Activated gamma-delta T cell treated with anti-CD3 and anti-CD28 coated beads, Interleukin-2, amount 50 U/mL, for 16 hours (primary cell): ENCODE results near the gene PCYT2.

Source experiments
- DNase-seq: peaks from one replicate; pipeline ENCODE4 v3.0.0-alpha.2; 2020; ENCODE audit warnings: low read depth

The PCYT2 gene

DNA sequence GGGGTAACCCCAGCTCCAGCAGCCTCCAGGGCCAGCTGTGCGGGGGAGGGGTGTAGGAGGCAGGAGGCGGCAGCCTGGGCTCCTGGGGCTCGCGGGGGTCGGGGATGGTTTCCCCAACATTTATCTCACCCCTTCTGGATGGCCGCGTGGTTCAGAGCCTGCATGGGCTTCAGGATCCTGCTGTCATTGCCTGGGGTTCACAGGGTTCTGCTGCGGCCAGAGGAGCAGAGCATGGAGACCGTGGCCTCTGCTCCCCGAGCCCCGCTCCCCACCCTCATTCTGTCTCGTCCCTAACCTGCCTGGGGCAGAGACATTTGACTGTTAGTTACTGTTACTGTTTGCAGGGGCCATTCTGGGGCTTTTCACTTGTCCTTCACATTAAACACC lies 31.0 kb upstream of the PCYT2 start:
- DNase-seq: no peak

DNA sequence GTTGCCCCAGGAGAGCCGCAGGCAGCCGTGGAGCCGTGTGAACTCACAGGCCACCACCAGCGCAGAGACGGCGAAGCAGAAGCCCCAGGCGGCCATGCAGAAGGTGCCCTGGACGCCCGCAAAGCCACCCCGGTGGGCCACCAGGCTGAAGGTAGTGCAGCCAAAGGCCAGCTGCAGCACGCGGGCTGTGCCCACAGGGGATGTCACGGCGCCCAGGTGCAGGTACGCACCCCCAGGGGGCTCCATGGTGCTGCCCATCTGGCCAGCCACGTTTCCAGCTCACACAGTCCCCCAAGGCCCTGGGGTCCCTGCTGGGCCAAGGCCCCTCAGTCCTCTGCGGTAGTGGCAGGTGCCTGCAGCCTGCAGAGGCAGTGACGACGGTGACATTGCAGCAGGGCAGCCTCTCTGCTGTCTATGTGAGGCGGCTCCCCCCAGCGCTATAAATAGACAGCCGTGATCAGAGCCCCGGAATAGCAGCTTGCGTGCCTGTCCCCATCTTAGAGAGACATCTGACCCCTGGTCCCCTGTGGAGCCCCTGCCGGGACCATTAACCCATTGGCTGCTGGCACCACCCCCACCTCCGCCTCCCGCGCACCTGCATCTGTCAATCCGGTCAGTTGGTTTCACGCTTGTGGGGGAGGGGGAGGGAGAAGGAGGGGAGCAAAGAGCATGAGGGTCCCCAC lies 30.4 kb upstream of the PCYT2 start:
- no peak for DNase-seq

DNA sequence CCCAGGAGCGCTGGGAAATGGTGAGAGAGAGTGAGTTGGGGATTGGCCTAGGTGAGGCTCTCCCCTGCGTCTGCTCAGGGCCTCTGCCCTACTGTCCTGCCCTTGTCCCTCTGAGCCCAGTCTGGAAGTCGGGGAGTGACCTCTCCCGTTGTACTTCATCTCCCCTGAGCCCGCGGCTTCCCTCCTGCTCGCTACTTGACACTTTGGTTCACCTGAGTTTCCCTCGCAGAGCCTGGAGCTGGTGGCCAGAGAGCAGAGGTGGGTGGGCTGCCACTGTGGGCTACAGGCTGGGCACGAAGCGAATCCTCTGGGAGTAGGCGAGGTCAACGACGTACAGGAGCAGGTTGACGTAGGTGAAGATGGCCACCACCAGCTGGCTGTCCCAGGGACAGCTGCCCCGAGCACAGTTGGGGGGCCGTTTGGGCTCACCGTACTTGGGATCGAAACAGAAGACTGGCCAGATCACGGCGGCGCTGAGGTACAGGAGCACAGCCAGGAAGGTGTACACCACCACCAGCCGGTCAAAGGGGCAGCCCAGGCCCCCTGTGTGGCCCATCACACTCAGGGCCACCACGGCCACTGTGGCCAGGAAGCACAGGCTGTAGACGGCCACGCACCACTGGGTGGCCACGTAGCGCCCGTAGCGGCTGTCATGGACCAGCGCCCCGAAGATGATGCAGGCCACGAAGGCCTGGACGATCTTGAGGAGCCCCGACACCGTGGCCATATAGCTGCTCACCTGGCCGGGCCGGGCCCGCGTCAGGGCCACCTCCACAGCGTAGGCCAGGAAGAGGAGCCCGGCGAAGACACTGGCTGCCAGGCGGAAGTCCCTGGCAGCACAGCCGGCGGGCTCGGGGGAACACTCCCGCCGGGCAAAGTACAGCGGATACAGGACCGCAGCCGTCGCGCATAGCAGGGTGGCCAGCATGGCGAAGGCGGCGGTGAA lies 29.6 kb upstream of the PCYT2 start:
- DNase-seq: no peak

DNA sequence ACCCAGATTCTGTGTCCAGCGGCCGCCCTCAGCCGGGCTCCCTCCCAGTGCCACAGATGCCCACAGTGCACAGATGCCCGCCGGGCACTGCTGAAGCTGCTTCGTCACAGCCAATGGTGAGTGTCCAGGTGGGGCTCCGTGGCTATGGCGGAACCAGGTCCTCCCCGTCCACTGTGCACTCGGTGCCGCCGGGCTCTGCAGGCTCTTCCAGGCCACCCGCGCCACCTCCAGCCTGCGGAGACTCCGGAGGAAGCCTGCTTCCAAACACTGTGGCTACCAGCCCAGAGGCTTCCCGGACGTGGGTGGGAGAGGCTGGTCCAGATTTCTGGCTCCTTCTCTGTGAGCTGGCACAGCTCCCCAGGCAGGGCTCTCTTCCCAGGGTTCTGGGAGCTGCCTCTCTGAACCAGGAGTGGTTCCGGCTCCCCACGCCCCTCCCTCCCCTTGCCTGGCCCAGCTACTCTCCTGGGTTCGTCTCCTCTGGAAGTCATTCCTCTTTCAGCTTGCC lies 28.7 kb upstream of the PCYT2 start:
- DNase-seq: no peak

DNA sequence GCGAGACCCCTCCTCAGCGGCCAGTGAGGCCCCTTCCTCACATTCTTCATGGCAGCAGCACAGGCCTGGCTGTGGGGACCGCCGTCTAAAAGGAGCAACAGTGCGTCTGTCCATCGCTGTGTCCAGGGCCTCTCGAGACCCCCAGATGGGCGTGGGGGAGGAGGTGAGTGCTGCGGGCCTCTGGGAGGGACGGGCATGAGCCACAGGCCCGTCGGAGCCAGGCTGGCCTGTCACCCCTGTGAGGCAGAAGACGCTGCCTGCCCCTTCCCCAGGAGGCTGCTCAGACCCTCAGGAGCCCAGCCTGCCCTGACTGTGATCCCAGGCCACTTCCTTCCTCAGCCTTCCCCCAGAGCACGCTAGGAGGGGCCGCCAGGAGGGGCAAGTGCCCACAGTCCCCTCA lies 28.0 kb upstream of the PCYT2 start:
- no peak for DNase-seq

DNA sequence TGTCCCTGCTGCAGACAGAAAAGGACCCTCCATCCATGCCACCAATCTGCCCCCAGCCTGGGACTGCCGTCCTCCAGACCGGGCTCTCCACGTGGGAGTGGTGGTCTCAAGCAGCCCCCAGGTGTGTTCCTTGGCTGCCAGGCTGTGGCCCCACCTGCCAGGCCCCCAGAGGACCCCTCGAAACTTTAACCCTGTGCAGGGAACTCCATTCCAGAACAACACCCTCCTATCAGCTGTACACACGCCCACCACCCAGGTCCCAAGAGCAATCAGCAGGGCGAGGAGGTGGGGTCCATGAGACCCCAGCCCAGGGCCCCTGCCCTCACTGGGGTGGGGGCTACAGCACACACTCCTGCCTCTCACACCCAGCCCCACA lies 24.5 kb upstream of the PCYT2 start:
- DNase-seq: no peak

DNA sequence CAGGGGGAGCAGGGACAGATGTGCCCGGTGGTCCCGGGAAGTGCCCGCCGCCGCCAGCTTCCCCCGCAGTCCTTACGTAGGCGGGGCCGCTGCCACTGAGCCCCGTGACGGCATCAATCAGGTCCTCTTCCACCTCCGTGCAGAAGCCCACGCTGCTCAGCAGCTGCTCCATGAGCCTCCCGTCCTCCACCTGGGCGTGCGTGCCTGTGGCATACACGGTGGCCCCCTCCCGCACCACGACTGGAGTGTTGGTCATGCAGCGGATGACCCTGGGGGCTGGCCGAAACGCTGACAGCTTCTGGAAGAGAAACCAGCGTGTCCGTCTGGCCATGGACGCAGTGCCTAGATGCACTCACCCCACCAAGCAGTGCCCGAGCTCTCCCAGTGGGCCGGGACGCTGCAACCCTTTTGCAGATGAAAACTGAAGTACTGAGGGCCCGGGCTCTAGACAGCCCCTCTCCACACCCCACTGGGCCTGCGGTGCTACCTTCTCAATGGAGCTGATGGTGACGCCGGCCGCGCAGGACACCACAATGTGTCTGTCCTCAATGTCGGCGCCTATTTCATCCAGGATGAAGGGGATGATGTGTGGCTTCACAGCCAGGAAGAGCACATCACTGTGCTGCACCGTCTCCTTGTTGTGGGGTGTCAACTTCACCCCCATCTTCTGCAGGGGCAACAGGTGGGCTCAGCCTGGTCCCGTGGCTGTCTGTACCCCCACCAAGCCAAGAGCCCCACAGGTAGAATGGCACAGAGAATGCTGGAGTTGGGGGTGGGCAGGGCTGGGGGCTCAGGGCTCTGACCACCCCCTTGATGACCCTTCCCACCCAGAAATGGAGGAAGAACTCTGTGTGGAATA lies 23.9 kb upstream of the PCYT2 start:
- DNase-seq: no peak

DNA sequence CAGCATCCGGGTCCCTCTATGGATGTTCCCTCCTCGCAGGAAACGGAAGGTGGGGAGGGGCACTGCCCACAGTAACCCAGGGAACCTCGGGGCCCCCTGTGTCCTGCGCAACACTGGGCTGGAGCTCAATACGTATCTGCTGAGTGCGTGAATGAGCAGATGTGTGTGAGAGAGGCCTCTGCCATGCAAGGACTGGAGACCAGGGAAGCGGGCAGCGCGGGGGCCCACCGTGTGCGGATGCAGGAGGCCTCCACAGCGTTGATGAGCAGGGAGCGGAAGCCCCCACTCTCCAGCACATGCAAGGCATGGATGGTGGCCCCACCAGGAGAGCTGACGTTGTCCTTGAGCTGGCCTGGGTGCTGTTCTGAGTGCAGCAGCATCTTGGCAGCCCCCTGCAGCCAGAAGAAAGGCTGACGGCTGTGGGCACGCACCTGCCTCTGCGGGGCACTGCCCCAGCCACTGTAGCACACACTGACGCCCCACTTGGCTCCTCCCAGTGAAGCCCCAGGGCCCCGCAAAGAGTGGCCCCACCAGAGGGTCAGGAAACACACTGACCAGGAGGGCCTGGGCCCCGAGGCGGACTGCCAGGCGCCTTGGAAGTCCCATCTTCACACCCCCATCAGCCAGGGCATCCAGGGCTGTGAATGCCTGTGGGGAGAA lies 23.0 kb upstream of the PCYT2 start:
- no peak for DNase-seq

DNA sequence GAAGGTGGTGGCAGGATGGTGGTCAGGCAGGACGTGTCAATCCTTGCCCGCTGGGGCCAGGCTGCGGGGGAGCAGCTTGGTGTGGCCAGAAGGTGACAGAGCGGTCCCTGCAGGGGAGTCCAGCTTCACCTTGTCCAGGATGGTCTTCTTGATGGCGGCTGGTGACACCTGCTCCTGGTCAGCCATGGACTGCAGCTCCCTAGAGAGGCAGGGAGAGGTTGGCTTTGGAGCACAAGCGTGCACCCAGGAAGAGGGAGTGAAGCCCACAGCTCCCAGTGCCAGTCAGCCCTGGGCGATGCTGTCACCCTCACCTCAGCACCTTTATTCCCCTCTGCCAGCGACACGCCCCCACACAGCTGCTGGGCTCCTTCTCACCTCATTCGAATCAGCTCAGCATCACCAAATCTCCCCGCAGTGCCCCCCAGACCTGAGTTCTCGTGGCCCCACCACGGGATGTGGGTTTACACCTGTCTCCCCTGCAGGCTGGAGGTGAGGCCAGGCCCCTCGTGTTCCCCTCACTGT lies 22.0 kb upstream of the PCYT2 start:
- DNase-seq: no peak

DNA sequence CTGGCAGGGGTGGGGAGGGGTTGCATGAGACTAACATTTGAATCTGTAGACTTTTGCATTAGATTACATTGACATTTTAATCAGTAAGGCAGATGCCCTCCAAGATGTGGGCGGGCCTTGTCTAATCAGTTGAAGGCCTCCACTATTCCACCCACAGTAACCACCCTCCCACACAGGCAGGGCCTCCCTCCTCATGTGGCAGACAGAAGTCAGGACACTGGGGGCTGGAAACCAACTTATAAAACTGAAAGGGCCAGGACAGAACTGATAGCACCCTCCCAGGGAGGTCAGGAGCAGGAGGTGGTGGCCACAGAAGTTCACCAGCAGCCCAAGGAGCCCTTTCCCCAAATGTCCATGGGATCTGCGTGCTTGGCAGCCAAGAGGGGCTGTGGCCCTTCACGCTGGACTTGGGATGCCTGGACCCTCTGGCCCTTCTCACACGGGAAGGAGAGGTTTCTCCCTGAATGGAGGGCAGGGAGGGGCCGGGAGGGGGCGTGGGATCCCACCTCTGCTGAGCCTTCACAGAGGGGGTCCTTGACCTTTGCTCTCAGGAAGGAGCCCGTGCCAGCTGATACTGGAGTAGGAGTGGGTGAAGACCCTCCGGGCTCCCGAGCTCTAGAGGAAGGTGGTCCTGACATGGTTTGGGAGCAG lies 21.3 kb upstream of the PCYT2 start:
- no peak for DNase-seq

DNA sequence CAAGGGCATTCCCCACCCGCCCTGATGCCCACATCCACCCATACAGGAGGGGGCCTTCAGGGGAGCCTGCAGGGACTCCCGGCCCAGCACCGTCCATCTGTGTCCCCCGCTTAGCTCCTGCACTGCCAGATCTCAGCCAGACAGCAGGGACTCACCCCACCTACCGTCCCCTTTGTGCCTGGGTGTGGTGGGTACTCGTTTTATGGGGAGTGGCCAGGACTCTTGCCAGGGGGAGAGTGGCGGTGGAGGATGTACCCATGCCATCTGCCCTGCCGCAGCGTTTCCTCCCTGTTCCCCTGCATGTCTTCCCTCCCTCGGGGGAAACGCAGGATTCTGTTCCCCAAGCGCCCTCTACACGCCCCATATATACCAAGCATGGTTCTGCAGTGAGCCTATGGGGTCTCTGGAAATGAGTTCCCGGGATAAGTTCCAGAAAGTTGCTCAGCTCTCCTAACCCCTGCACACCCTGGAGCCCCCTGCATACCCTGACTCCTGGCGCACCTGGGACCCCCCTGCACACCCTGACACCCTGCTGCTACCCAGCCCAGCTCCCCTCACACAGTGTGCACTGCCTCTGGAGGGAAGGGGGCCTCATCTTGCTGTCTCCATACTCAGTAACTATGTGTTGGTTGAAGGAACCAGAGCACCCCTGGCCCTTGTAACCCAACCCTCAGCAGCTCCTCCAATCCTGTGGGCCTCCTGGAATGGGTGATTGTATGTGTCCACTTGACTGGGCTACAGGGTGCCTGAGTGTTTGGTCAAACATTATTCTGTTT lies 20.5 kb upstream of the PCYT2 start:
- no peak for DNase-seq

DNA sequence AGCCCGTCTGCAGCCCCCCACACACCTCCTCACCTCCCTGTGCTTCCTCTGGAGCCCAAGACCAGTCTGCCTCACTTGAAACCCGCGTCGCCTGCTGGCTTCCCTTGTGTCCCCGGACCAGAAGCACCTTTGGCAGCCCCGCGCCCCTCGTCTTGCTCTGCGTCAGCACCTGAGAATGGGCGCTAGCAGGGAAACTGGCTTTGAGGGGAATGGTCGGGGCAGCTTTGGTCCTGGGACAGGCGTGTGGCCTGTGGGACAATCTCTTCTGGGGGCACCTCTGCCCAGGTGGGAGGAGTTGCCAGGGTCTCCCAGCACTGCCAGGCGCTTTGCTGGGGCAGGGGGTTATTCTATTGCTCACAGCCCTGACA lies 20.0 kb upstream of the PCYT2 start:
- DNase-seq: no peak

DNA sequence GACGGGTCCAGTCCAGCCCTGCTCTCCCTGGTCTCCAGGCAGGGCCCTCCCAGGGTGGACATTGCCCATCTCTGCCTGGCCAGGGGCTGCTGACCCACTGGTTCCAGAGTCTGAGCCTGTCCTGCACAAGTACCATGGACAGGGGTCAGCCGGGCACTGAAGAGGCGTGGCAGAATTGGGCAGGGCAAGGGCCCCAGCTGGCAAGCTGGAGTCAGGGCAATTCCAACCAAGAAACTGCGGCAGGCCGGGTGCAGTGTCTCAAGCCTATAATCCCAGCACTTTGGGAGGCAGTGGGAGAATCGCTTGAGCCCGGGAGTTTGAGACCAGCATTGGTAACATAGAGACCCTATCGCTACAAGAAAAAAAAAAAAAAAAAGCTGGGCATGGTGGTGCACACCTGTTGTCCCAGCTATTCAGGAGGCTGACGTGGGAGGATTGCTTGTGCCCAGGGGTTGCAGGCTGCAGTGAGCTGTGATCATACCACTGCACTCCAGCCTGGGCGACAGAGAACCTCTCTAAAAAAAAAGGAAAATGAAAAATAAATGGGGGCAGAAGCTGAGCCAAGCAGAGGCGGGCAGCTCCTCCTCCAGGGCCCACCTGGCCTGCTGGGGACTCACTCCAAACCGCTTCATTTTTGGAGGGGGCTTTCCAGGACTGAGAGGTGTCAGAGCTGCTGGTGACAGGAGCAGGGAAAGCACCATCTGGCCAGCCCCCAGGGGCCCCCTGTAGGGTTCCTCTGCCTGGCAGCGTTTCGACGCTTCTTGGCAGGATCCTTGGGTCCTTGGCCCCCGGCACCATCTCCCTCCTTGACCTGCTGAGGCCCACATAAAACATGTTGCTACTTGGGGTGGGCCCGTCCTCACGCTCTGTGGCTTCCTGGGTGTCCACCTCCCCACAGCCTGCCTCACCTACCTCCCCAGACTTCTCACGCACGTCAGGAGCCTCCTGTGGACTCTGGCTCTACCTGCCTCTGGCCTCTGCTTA lies 19.2 kb upstream of the PCYT2 start:
- no peak for DNase-seq

DNA sequence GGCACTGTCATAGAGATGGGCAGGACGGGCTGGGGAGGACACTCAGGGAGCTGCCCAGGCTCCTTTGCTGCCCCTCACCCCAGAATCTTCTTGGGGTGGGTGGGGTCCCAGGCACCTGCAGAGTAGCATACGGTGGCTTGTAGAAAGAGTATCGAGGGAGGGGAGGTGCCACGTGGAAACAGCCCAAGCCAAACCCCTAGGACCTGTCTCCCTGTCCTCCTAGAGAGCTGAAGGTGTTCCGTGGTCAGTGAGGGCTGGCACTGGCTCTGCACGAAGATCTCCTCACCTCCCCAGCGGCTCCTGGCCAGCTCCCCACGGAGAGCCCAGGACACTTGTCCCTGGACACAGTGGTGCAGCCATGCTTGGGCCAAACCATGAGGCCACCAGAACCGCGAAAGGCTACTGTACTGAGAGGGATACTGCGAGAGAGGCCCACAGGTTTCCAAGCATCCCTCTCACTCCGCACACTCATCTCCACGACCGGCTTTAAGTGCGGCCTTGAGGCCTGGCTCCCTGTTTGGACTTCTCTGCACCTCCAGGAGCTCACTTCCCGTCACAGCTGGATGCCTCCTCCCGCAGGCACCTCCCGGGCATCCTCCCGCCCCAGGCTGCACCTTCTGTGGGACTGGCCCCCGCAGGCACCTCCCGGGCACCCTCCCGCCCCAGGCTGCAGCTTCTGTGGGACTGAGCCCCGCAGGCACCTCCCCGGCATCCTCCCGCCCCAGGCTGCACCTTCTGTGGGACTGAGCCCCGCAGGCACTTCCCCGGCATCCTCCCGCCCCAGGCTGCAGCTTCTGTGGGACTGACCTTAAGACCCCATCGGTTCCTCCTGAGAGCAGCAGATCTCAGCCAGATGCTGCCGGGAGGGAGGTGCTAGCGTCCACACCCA lies 18.3 kb upstream of the PCYT2 start:
- DNase-seq: no peak

DNA sequence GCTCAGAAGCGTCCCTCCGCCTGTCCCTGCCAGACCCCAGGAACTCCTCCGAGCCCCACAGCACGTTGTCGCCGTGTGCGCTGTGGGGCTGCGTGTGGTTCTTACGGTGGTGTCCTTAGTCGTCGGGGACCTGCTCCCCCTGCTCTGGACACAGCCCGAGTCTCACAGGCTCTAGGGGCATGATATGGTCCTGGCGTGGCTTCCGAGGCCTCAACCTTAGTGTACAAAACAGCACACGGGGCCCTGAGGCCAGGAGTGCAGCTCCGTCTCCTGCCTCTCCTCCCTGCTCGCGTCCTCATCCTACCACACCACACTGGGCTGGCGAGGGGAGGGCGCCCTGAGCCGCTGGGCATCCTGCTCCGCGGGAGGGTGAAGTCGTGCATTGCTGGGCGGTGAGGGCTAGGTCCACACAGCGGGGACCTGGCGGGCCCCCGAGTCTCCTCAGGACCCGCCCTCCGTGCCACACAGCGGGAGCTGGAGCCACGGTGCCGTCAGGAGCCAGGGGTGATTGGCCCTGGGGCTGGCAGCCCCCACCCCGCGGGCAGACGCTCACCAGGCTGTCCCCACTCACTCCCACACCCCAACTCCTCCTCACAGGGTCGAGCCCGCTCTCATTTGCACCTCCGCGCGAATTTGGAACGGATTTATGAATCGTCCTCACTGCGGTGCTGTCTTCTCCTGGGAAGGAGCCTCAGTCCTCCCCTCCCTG lies 17.5 kb upstream of the PCYT2 start:
- DNase-seq: no peak

DNA sequence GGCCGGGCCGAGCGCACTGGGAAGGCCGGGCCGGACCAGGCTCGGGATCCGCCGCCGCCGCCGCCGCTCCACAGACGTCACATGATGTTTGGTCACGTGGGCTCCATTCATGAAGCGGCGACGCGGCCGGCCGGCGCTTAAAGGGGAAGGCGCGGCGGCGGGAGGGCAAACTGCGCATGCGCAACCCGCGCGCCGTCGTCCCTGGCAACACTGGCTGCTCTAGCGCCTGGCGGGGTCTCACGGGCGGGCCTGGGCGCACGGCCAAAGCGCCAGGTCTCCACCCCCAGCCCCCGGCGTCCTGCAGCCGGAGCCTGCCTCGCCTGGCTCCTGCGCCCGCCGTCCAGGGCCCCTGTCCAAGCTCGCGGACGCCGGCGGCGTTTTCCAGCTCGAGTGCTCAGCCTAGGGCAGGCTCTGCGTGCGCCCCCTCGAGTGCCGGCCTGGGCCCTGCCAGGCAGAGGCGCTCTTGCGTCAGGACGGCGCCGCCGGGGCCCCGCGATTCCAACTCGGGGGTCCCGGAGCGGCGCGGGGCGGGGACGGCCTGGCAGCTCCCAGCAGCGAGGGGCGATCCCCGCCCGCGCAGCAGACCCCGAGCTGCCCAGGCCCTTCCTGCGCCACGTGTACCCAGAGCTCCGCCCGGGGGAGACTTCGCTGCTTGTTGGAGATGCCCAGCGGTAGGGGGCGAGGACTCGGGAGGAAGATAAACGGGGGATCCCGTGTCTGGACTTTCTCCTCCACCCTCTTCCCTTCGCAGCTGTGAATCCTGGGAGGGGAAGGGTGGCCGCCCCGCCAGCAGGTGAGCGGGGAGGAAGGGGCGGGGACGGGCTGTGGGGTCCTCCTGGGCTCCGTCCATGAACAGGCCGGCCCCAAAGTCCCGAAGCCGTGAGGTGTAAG lies 16.7 kb upstream of the PCYT2 start, which contains the start of gene MAFG:
Gene MAFG (minus strand): TSS at position 83 of the 891 bp plus-strand sequence. CDS start 4,550 bp downstream, outside the sequence.
- peak; percentile 82 for DNase-seq
